SK-N-SH (cell line): ENCODE measurements around the gene GAS7. TPM values are rescaled to one million over a fixed set of nuclear protein-coding genes. Genes with fewer than 3 reads are reported as not detected.

Experiments
- CTCF ChIA-PET: fragments of 300-600, 350-600 bp; formaldehyde crosslinking; extraction: SDS; loops from one replicate; lab custom pipeline; 2021; lab: Yijun Ruan, JAX
- POLR2A ChIA-PET: fragments of 350-600 bp; sonication (Branson Sonifier 250); formaldehyde crosslinking; extraction: SDS; loops from one replicate; lab custom pipeline; 2020; ENCODE audit warnings: antibody characterized with exemption, inconsistent platforms; lab: Yijun Ruan, JAX
- DNase-seq: peaks from one replicate; pipeline ENCODE4 v3.0.0; 2012
- H2AFZ ChIP-seq: fragments of 200-600 bp; sonication (generic); 2 replicates; pipeline ENCODE4 v1.8.1; 2016; ENCODE audit warnings: antibody characterized with exemption, mild to moderate bottlenecking, low read depth
- H3F3A ChIP-seq: fragments of 200-600 bp; sonication (generic); replicated peaks from 2 replicates; pipeline ENCODE3; 2016; ENCODE audit warnings: antibody characterized with exemption, mild to moderate bottlenecking; ENCODE audit not compliant: insufficient read depth
- H3K27ac ChIP-seq, 2 experiments: fragments of 200-500 bp in 1 of 2; fragments of 200-600 bp in 1 of 2; sonication (Bioruptor generic) in 1 of 2; sonication (generic), shearing (Covaris generic) in 1 of 2; 2 replicates each; pipeline versions ENCODE4 v1.5.1 to v1.6.1; 2014 to 2016; ENCODE audit warnings: low read depth in 2 of 2, inconsistent platforms in 1 of 2, low read length in 1 of 2, mild to moderate bottlenecking in 1 of 2, mixed read lengths in 1 of 2
- H3K27me3 ChIP-seq: fragments of 200-600 bp; sonication (generic), shearing (Covaris generic); 2 replicates; pipeline ENCODE4 v1.6.1; 2016; ENCODE audit warnings: mixed run types; ENCODE audit not compliant: insufficient read depth
- H3K36me3 ChIP-seq, 2 experiments: fragments of 200-500 bp in 1 of 2; fragments of 200-600 bp in 1 of 2; sonication (Bioruptor generic) in 1 of 2; sonication (generic) in 1 of 2; replicated peaks in 1 of 2; 2 replicates each; pipeline versions ENCODE3 to v1.5.1; 2014 to 2016; ENCODE audit warnings: low read length in 1 of 2, mild to moderate bottlenecking in 1 of 2; ENCODE audit not compliant: insufficient read depth in 2 of 2, control insufficient read depth in 1 of 2
- H3K4me1 ChIP-seq, 2 experiments: fragments of 200-500 bp in 1 of 2; fragments of 200-600 bp in 1 of 2; sonication (Bioruptor generic) in 1 of 2; sonication (generic), shearing (Covaris generic) in 1 of 2; 2 replicates each; pipeline versions ENCODE4 v1.5.1 to v1.6.1; 2014 to 2016; ENCODE audit warnings: low read depth in 1 of 2, low read length in 1 of 2, mixed run types in 1 of 2; ENCODE audit not compliant: insufficient read depth in 2 of 2, control insufficient read depth in 1 of 2
- H3K4me2 ChIP-seq: fragments of 200-600 bp; sonication (generic), shearing (Covaris generic); 2 replicates; pipeline ENCODE4 v1.6.1; 2017; ENCODE audit warnings: mixed run types
- H3K4me3 ChIP-seq, 2 experiments: fragments of 200-500 bp in 1 of 2; fragments of 200-600 bp in 1 of 2; sonication (Bioruptor generic) in 1 of 2; sonication (generic), shearing (Covaris generic) in 1 of 2; 2 replicates each; pipeline versions ENCODE4 v1.5.1 to v1.8.1; 2014 to 2016; ENCODE audit warnings: low read depth in 2 of 2, inconsistent platforms in 1 of 2, low read length in 1 of 2, mild to moderate bottlenecking in 1 of 2, mixed read lengths in 1 of 2, moderate library complexity in 1 of 2
- H3K79me2 ChIP-seq: fragments of 200-600 bp; sonication (generic); 2 replicates; pipeline ENCODE4 v1.8.1; 2017; ENCODE audit warnings: mild to moderate bottlenecking; ENCODE audit not compliant: insufficient read depth
- H3K9ac ChIP-seq: fragments of 200-600 bp; sonication (generic); 2 replicates; pipeline ENCODE4 v1.6.1; 2017; ENCODE audit warnings: mixed run types
- H3K9me2 ChIP-seq: fragments of 200-600 bp; sonication (generic); 2 replicates; pipeline ENCODE4 v1.6.1; 2017; ENCODE audit warnings: mixed run types
- H3K9me3 ChIP-seq: fragments of 200-600 bp; sonication (generic); 2 replicates; pipeline ENCODE4 v1.6.1; 2017; ENCODE audit warnings: mixed run types, mild to moderate bottlenecking, moderate library complexity
- H4K20me1 ChIP-seq: fragments of 200-600 bp; sonication (generic); 2 replicates; pipeline ENCODE4 v1.6.1; 2017; ENCODE audit warnings: mild to moderate bottlenecking, mixed run types; ENCODE audit not compliant: insufficient read depth
- CHD2 ChIP-seq: fragments of 150-350 bp; IDR thresholded peaks from 2 replicates; pipeline ENCODE4 v1.6.1; 2018; ENCODE audit warnings: low read length; ENCODE audit not compliant: partially characterized antibody
- EP300 ChIP-seq, 2 experiments: IDR thresholded peaks; 2 replicates each; pipeline versions ENCODE4 v1.4.0 to v1.6.1; 2012; ENCODE audit warnings: borderline replicate concordance in 1 of 2, low read depth in 1 of 2, low read length in 1 of 2
- EZH2phosphoT487 ChIP-seq: fragments of 200-600 bp; sonication (generic); IDR thresholded peaks from 2 replicates; pipeline ENCODE4 v1.6.1; 2017; ENCODE audit warnings: low read depth, mixed run types, mild to moderate bottlenecking, antibody characterized with exemption, moderate library complexity, borderline replicate concordance
- FOSL2 ChIP-seq: IDR thresholded peaks from 2 replicates; pipeline ENCODE4 v1.4.0; 2012; ENCODE audit warnings: low read depth, mild to moderate bottlenecking, moderate library complexity, borderline replicate concordance
- FOXJ3 ChIP-seq: sonication (generic); formaldehyde crosslinking; IDR thresholded peaks from 2 replicates; pipeline ENCODE4 v1.5.1; 2020; ENCODE audit warnings: mild to moderate bottlenecking, missing genetic modification reagents
- FOXM1 ChIP-seq: IDR thresholded peaks from 2 replicates; pipeline ENCODE4 v1.4.0; 2012; ENCODE audit warnings: low read depth, mild to moderate bottlenecking
- GABPA ChIP-seq: IDR thresholded peaks from 2 replicates; pipeline ENCODE4 v1.4.0; 2012; ENCODE audit warnings: low read depth, mild to moderate bottlenecking
- IRF3 ChIP-seq: fragments of 150-350 bp; IDR thresholded peaks from 2 replicates; pipeline ENCODE4 v1.6.1; 2016; ENCODE audit warnings: mild to moderate bottlenecking, low read depth, low read length
- MEF2A ChIP-seq: IDR thresholded peaks from 2 replicates; pipeline ENCODE4 v1.4.0; 2012; ENCODE audit warnings: low read depth, borderline replicate concordance
- MXI1 ChIP-seq: IDR thresholded peaks from 2 replicates; pipeline ENCODE4 v1.6.1; 2012; ENCODE audit warnings: mild to moderate bottlenecking, low read depth, low read length, improper control_type of control experiment
- NRF1 ChIP-seq: IDR thresholded peaks from 2 replicates; pipeline ENCODE4 v1.6.1; 2012; ENCODE audit warnings: low read depth, mild to moderate bottlenecking, low read length
- RAD21 ChIP-seq: IDR thresholded peaks from 2 replicates; pipeline ENCODE4 v1.6.1; 2012; ENCODE audit warnings: mild to moderate bottlenecking, low read length
- RCOR1 ChIP-seq: fragments of 150-350 bp; IDR thresholded peaks from 2 replicates; pipeline ENCODE4 v1.6.1; 2017; ENCODE audit warnings: antibody characterized with exemption, low read length
- REST ChIP-seq: IDR thresholded peaks from 2 replicates; pipeline ENCODE4 v1.6.1; 2012; ENCODE audit warnings: mild to moderate bottlenecking, low read depth, low read length, moderate library complexity
- RXRA ChIP-seq: IDR thresholded peaks from 2 replicates; pipeline ENCODE4 v1.4.0; 2012; ENCODE audit warnings: low read depth, mild to moderate bottlenecking, borderline replicate concordance
- SIN3A ChIP-seq: IDR thresholded peaks from 2 replicates; pipeline ENCODE4 v1.6.1; 2012; ENCODE audit warnings: low read depth, mild to moderate bottlenecking, low read length, moderate library complexity, borderline replicate concordance
- TCF12 ChIP-seq: IDR thresholded peaks from 2 replicates; pipeline ENCODE4 v1.4.0; 2012
- TEAD4 ChIP-seq: IDR thresholded peaks from 2 replicates; pipeline ENCODE4 v1.4.0; 2012; ENCODE audit warnings: mild to moderate bottlenecking, borderline replicate concordance; ENCODE audit not compliant: insufficient read depth
- WGBS: methylation state at CpG from one replicate; pipeline ENCODE4 v1.1.6; 2017; ENCODE audit warnings: low lambda C conversion rate; 5-methylcytosine and 5-hydroxymethylcytosine counted together
- polyA plus RNA-seq, 3 experiments: library from polyadenylated mRNA; depleted of rRNA; stranded (reverse); fragments of >200 nt; gene quantifications; 2 replicates each; pipeline ENCODE4 v1.2.3, GENCODE V29; 2012
- TF ChIP-seq, protein P1 (sequence below): fragments of 150-350 bp; IDR thresholded peaks from 2 replicates; pipeline ENCODE4 v1.6.1; 2017; ENCODE audit warnings: antibody characterized with exemption, low read length, low read depth, borderline replicate concordance
- TF ChIP-seq, protein P2 (sequence below): IDR thresholded peaks from 2 replicates; pipeline ENCODE4 v1.4.0; 2012; ENCODE audit warnings: low read depth, borderline replicate concordance

Gene GAS7
- polyA plus RNA-seq, 1 of the 3 experiments (the other 2 are of a cell fraction): 0.12 TPM

DNA sequence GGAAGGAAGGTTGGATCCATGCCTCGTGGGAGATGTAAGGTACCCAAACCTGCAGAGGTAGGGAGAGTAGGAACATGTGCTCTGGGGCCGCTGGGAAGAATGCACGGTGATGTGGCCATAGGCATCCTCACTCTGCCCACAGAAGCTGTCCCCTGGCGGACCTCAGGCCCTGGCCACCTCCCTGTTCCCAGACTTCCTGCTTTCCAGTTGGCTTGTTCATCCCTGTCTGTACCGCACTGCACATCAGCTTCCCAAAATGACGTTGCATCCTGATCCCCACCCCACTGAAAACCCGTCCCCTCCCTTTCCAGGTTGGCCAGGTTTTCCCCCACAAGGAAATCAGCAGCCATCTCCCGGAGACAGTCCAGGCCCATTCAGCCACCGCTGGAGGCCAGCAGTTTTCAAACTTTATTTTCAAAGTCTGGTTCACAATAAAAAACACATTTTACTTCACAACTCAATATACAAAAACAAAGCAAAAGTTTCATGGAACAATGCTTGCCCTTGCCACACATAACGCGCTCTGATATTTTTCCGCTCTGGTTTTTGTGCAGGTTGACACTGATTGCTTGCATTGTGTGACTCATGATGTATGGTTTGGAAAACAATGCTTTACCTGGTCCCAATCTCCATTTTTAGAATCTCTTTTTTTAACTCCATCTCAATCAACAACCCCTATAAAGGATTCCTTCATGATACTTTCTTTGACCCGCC, 143.0 kb downstream of the GAS7 start:
- H3K36me3 ChIP-seq: no peaks in the 10 kb centered on the region
- H3K4me1 ChIP-seq: peaks cover 0 to 3% of the 10 kb centered on the region in 2 experiments; a peak in 1 of 4 replicates
- no peak for DNase-seq
- no peaks in the 10 kb centered on the region for H3K79me2 ChIP-seq
- ChIA-PET POLR2A (interaction anchor here (1.0 kb wide), 1 partner anchor 18 kb away, joined by 3 read pairs; no protein-coding TSS in a partner anchor), CTCF (interaction anchor here (0.8 kb wide), 1 partner anchor 18 kb away, joined by 3 read pairs; no protein-coding TSS in a partner anchor)
- 39% methylated on average over 12 of the region's 13 CpGs for WGBS
- no peaks in the 10 kb centered on the region for H3K9me3 ChIP-seq
- H3K9me2 ChIP-seq: no peaks in the 10 kb centered on the region
- H3K4me2 ChIP-seq: no peak overlapping the region
- no peak overlapping the region for H3K4me3 ChIP-seq
- 0 out of 2 replicates have a peak, but pooled peaks cover 5% of the 10 kb centered on the region for H3K27me3 ChIP-seq
- H3K27ac ChIP-seq: no peak overlapping the region
- H3K9ac ChIP-seq: no peak overlapping the region
- H2AFZ ChIP-seq: no peak overlapping the region
- H4K20me1 ChIP-seq: no peaks in the 10 kb centered on the region
- TF ChIP-seq IRF3 (no peak), FOXM1 (no peak), REST (no peak), TCF12 (no peak), RCOR1 (no peak), NRF1 (no peak), RXRA (no peak), FOSL2 (no peak), EP300 (IDR thresholded peaks at IDR 0.05; ENCODE audit: borderline replicate concordance in 1 of 2, low read depth in 1 of 2, low read length in 1 of 2) (no peak), RAD21 (no peak), FOXJ3 (CRISPR knock-in tag) (no peak), CHD2 (no peak), SIN3A (no peak), GABPA (no peak), MXI1 (no peak), MEF2A (no peak), EZH2phosphoT487 (no peak), TEAD4 (no peak)
- TF ChIP-seq, protein P1, sequence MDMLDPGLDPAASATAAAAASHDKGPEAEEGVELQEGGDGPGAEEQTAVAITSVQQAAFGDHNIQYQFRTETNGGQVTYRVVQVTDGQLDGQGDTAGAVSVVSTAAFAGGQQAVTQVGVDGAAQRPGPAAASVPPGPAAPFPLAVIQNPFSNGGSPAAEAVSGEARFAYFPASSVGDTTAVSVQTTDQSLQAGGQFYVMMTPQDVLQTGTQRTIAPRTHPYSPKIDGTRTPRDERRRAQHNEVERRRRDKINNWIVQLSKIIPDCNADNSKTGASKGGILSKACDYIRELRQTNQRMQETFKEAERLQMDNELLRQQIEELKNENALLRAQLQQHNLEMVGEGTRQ: no peak
- TF ChIP-seq, protein P2, sequence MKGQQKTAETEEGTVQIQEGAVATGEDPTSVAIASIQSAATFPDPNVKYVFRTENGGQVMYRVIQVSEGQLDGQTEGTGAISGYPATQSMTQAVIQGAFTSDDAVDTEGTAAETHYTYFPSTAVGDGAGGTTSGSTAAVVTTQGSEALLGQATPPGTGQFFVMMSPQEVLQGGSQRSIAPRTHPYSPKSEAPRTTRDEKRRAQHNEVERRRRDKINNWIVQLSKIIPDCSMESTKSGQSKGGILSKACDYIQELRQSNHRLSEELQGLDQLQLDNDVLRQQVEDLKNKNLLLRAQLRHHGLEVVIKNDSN: no peak
- H3F3A ChIP-seq: no peaks in the 10 kb centered on the region
